ENCODE data around the gene ATG16L1. TPM values are rescaled to one million over a fixed set of nuclear protein-coding genes. Genes with fewer than 3 reads are reported as not detected.

ATG16L1 gene
- total and polyA plus RNA-seq, 2 experiments from 2014 or later, result 15.3 to 37.9 TPM

GRCh38 chr2:233343171-233343705 is 91.8 kb downstream of the ATG16L1 start:
- Histone ChIP-seq H4K20me1 (replicated peaks; ENCODE audit: insufficient read depth) (no peaks in the 10 kb centered on the region), H3K4me2 (no peak overlapping the region), H2AFZ (no peak overlapping the region), H3K4me1 (ENCODE audit: insufficient read depth) (no peaks in the 10 kb centered on the region), H3K4me3 (no peak overlapping the region), H3K9me2 (ENCODE audit: insufficient read depth) (0 out of 2 replicates have a peak, but pooled peaks cover 2% of the 10 kb centered on the region), H3K36me3 (ENCODE audit: insufficient read depth) (no peaks in the 10 kb centered on the region), H3K79me2 (replicated peaks; ENCODE audit: insufficient read depth) (no peaks in the 10 kb centered on the region), H3F3A (replicated peaks; ENCODE audit: low read depth) (no peaks in the 10 kb centered on the region), H3K27ac (ENCODE audit: low read depth) (no peak overlapping the region), H3K27me3 (ENCODE audit: insufficient read depth) (no peaks in the 10 kb centered on the region)
- H3K36me3 Mint-ChIP-seq (ENCODE audit: low read depth), result no peaks in the 10 kb centered on the region
- H3K27ac Mint-ChIP-seq, result no peak overlapping the region
- H3K4me1 Mint-ChIP-seq, result peaks cover 3% of the 10 kb centered on the region; the same call in 2 of the 3 replicates
- no peaks in the 10 kb centered on the region; the same call in 2 of the 3 replicates for H3K9me3 Mint-ChIP-seq
- TF ChIP-seq ZNF114 (CRISPR knock-in tag; IDR thresholded peaks at IDR 0.05), result no peak
- TF ChIP-seq ETS1 (IDR thresholded peaks at IDR 0.05), result no peak
- no peak for TF ChIP-seq REST (IDR thresholded peaks at IDR 0.05; ENCODE audit: unreplicated experiment)
- no peak for TF ChIP-seq EZH2phosphoT487 (IDR thresholded peaks at IDR 0.05; ENCODE audit: unreplicated experiment)
- TF ChIP-seq JUNB (IDR thresholded peaks at IDR 0.05; ENCODE audit: unreplicated experiment), result no peak
- TF ChIP-seq ZNF331 (CRISPR knock-in tag; IDR thresholded peaks at IDR 0.05; ENCODE audit: low read depth), result no peak
- no peak for TF ChIP-seq CTCF (conservative IDR thresholded peaks at IDR 0.05; ENCODE audit: low read depth in 2 of 2)
- TF ChIP-seq STAT1 (IDR thresholded peaks at IDR 0.05; ENCODE audit: unreplicated experiment), result no peak
- TF ChIP-seq CREB1 (CRISPR knock-in tag; IDR thresholded peaks at IDR 0.05; ENCODE audit: low read depth), result no peak
- no peak for TF ChIP-seq NANOG (IDR thresholded peaks at IDR 0.05; ENCODE audit: borderline replicate concordance)
- no peak for TF ChIP-seq ZNF462 (CRISPR knock-in tag; IDR thresholded peaks at IDR 0.05)
- no peak for TF ChIP-seq EZH2 (IDR thresholded peaks at IDR 0.05; ENCODE audit: low read depth, unreplicated experiment)
- no peak for TF ChIP-seq POLR2AphosphoS5 (IDR thresholded peaks at IDR 0.05; ENCODE audit: low read depth)
- DNase-seq (ENCODE audit: low spot score) (no peak), ATAC-seq (no peak)
- H3K27me3 Mint-ChIP-seq (ENCODE audit: insufficient read depth, low read depth, poor library complexity), result peaks cover 11% of the 10 kb centered on the region
- H3K4me3 Mint-ChIP-seq, result no peak overlapping the region
